HG03342 (cell line): Measurements from ENCODE around the gene FYN.
"Not testable (repeated sequence)": the region's sequence is repeated elsewhere in the genome, so short reads cannot be mapped to it uniquely, and the experiment has no call there.

Source experiments
- ATAC-seq: cut with Tn5 transposase; IDR thresholded peaks from one replicate; pipeline ENCODE4 v1.9.1; 2021; ENCODE audit warnings: mild to moderate bottlenecking, moderate library complexity; ENCODE audit not compliant: unreplicated experiment

Gene FYN

DNA sequence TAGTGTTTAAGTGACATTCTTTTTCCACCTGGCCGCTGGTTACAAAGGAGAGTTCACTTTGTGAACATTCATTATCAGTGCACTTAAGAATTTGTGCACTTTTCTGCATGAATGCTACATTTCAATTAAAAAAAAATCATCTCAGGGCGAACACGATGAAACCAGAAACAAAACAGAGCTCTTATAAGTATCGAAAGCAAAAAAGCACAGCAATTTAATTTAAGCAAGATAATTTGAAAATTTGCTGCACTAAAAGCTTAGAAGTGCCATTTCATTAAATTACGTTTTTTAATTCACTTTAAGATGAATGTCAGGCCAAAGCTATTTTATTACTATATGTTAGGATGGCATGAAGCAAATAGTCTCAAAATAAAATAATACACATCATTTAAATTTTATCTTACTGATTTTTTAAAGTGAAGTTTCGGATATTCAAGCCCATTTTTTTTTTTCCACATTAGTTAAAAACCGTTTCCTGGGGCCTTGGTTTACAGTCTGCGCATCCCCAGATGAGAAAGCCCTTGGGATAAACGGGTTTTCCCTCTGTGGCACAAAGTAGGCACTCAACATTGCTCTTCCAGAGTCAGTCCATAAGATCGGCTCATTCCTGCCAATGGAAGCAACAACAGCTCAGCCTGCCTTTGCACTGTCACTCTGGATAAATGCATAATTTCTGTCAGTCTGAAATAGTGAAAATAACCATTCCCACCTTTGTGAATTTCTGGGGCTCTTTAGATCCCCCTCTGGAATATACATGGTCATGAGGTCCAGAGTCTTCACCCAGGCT lies 80.1 kb downstream of the FYN start:
- no peak for ATAC-seq

DNA sequence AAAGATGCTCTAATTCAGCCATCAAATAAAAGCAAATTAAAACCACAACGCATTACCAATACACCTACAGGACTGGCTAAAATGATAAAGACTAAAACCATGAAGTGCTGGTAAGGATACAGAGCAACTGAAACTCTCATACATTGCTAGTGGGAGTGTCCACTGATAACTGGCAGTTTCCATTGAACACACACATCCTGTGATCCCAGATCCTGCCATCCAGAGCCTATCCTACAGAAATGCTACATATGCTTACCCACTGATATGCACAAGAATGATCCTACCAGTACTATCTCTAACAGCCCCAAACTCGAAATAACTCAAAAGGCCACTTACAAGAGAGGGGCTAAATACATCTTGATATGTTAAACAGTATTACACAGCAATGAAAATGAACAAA lies 81.0 kb downstream of the FYN start:
- ATAC-seq: no peak

DNA sequence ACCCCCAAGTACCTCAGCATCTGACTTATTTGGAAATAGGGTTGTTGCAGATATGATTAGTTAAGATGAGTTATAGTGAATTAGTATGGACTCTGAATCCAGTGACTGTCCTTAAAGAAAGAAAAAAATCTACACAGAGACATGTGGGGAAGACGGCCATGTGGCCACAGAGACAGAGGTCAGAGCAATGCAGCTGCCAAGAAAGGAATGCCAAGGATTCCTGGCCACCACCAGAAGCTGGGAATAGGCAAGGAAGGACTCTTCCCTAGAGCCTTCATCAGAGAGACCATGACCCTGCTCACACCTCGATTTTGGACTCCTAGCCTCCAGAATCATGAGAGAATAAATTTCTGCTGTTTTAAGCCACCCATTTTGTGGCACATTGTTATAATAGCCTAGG lies 81.8 kb downstream of the FYN start:
- no peak for ATAC-seq

DNA sequence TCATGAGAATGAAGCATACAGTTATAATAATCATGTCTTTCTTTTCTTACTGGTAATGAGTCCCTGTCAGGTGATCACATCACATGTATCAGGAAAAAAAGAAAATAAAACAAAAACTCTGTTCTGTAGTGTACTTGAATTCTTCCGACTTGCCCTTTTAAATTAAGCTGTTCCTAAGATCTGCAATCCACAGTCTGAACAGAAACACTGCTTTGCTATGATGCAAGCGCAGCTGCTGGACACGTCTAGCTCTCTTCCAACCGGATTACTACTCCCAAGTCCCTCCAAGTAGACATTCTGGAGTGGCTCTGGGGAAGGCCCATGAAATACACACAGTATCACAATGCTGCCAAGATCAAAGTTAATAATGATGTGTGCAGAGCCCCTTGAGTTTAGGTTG lies 83.7 kb downstream of the FYN start:
- no peak for ATAC-seq

DNA sequence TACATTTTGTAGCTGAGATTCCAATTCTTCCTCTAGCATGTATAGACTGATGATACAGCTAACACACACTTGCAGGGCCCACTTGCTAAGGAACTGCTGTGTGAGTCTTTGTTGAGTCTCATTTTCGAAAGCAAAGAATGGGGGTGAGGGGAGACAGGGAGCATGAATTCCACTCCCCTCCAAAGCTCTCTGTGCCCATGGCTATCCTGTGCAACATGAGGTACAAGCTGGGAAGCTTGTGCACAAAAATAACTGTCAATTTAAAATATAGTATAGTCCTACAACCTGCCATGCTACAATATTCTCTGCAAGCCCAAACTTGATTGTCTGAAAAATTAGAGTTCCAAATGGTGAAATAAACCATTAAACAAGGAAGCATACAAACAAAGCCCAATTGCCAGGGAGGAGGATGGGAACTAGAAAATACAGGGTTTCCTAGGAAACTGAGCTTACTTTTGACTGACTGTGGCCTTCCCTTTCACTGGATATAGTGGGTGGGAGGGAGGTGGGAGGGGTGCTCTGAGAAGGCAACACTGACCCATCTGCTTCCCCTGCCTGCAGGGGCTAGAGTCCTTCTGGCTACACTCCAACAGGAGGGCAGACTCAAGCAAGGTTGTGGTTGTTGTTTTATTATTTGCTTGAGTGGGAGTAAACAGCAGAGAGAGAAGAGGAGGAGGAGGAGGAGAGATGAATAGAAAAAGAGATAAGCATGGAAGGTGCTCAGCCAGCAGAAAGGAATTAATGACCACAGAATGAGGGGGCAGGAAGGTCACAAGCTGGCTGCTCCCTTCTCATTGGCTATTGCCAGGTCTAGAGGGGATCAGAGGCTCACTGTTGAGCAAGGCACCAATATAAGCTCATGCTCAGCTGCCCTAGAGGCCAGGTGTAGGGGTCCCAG lies 84.6 kb downstream of the FYN start:
- ATAC-seq: no peak

DNA sequence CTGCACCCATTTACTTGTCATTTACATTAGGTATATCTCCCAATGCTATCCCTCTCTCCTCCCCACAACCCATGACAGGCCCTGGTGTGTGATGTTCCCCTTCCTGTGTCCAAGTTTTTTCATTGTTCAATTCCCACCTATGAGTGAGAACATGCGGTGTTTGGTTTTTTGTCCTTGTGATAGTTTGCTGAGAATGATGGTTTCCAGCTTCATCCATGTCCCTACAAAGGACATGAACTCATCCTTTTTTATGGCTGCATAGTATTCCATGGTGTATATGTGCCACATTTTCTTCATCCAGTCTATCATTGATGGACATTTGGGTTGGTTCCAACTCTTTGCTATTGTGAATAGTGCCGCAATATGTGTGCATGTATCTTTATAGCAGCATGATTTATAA lies 87.1 kb downstream of the FYN start:
- ATAC-seq: not testable (repeated sequence)

DNA sequence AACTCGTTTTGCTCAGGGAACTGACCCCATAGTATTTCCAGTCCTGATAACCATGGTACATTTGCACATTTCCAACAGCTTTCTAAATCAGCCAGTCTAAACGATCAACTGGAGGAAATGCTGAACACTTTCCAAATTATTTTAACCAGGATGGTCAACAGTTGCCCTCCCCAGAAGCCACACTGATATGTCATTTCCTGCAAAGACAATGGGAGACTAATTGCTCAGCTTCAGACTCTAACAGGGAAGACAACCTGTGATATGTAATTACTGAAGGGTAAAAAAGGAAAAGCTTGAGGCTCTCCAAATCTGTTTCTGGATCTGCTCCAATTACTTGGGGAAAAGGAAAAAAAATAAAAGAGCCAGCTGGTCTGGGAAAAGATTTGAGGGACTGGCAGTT lies 88.8 kb downstream of the FYN start:
- ATAC-seq: no peak

DNA sequence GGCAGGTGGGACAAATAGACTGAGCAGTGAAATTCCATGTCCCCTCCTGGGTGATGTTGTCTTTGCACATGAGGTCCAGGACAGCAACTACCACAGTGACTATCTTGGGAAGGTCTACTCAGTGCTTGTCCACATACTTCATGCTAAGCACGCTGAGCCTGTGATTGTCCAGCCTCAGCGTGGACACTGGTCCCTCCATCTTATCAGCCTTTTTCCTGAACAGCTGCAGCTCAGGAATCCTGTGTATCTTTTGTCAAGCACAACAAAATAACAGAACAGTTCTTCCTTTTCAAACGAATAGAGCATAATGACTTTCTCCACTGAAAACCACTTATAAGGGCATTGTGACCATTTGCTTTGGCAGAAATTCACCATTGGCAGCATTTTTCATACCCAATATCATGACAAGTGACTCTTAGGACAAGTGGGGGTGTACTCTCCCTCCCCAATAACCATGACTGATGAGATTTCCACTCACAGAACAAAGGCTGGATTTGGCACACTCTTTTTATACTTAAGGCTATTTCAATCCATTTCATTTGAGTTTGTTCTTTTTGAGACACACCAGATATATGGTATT lies 90.3 kb downstream of the FYN start:
- no peak for ATAC-seq

DNA sequence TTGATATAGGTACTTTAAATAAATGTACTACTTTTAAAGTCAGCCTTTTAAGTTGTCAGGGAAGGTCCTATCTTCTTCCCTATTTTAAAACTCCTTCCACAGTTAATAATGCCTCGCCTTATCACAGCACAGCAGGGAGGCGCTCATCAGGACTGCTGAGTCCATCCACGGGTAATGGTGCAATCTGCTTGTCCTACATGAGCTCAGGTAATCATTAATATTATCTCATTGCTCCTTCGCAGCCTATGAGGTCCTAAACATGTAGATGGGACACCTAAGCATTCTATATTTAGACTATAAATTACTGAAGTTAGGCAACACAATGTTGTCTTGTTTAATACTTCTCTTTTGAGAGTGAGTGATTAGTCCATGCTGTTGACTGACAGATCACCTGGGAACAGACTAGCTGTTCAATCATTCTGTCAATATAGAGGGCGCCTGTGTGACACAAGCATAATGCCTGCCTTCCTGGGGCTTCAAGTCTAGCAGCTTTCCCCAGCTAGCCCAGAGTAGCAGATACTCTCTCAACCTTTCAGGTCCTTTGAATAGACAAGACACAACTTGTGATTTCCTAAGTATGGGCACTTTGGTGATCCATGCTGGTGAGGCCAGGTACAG lies 91.0 kb downstream of the FYN start:
- ATAC-seq: no peak

DNA sequence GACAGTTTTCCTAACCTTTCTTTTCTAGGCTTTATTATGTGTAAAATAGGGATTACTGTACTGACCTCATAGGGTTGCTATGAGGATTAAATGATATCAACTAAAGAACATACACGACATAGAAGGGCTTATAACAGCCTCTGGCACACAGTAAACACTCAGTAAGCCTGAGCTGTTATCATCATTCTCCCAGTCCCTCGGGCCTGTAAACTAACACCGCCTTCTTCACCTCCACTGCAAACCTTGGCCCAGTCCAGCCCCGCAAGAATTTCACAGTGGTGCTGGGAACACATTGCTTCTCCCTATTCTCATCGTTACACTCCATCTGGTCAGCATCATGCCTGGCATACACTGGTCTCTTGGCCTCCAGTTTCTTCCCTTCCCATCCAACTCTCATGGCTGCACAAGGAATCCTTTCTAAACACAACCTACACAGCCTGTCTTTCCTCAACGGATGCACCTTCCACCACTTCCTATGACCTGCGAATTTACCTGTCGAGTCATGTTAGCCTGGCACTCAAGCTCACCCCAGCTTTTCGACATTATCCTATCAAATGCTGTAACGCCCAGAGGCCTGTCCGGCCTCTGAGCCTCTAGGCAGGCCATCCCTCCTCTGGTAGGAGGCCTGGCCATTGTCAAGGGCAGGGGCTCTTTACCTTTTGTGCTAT lies 92.1 kb downstream of the FYN start:
- ATAC-seq: no peak

DNA sequence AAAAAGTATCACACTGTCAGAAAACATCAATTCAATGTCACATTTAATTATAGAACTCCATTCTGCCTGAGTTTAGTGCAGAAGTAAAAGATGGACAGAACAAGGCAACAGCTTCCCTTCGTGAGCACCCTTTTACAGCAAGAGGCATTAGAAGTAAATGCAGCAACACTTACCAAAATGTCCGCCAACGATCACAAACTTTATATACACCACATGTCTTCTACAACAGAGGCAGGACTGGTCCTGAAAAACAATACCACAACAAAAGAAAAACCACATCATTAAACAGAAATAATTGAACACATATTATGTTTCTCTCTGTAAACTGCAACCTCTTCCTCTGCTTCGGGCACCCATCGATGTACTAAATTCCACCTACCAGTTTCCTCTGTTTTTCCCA lies 92.9 kb downstream of the FYN start:
- no peak for ATAC-seq

DNA sequence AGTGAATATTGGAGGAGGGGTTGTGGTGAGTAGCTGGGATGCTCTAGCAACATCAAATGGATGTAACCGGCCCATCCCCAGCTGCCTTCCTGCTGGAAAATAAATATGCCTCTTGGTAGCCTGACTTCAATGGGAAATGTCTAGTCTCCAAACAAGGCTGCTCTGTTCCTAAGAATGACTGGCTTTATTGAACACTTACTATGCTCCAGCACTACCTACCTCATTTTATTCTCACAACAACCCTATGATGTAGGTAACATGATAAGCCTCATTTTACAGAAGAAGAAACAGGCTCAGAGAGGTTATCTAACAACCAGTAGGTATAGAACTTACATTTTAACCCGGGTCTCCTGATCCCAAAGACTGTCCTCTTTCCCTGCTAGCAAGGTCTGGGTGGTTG lies 93.6 kb downstream of the FYN start:
- no peak for ATAC-seq

DNA sequence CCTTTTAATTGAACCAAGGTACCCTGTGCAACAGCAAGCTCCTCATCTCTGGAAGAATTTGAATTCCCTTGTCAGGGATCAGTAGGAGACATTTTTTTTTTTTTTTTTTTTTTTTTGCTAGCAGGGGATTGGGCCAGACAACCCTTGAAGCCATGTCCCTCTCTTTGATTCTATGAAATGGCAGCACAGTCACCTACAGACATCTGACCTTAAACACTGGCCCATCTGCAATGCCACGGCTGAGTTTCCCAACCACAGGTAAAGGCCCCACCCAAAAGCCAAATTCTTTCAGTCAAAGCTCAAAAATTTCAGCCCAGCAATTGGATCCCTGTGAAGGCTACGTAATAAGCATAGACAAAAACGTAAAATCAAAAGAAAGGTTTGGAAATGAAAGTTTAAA lies 94.2 kb downstream of the FYN start:
- ATAC-seq: no peak

DNA sequence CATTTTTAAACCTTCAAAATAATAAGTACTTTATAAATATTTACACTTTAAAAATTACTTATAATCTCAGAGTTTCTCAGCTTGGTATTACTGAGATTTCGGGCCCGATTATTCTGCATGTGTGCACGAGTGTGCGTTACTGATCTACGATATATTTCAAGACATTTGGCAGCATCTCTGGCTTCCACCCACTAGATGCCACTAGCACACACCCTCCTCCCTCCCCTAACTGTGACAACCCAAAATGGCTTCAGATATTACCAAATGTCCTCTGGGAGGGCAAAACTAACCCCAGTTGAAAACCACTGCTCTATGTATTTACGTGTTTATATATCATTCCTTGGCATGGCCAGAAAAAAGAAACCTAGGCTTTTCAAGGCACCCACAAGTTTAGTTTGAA lies 95.9 kb downstream of the FYN start:
- ATAC-seq: no peak

DNA sequence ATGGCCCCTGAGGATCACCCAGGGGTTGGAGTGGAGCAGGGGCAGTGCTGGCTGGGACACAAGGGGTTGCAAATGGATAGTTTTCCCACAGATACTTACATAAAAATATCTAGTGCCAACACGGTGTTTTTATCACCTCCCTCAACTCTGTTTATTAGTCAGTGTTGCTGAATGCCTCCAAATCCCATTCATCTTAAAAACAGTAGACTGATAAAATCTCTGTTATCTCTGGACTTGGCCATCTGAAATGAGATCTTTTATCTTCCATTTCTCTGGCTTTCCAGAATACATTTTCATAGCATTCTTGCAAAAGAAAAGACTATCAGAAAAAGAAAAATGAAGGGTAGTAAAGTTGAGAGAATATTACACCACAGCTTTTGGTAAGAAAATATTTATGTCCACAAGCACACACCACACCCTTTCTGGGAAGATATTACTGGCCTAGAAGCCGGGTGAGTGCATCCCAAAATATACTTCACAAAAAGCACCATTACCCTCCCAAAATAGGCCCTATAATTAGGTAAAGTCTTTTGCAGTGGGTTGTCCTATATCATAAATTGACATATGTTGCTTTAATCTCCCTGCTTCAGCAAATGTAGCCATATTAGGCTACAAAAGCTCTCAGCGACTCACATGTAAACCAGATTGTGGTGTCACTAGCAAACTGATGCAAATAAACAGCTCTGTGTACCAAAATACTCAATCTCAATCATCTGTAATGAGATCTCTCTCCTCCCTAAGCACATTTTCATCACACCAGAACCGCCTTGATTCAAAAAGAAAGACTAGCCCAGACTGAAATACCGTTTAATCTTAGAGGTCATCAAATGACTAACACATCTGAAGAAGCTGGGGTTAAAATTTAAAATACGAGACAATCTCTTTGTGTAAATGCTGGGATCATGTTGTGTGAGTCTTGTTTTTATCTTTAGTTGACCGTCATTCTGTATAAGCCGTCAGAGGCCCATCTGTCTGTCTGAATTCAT lies 96.7 kb downstream of the FYN start:
- ATAC-seq: no peak

DNA sequence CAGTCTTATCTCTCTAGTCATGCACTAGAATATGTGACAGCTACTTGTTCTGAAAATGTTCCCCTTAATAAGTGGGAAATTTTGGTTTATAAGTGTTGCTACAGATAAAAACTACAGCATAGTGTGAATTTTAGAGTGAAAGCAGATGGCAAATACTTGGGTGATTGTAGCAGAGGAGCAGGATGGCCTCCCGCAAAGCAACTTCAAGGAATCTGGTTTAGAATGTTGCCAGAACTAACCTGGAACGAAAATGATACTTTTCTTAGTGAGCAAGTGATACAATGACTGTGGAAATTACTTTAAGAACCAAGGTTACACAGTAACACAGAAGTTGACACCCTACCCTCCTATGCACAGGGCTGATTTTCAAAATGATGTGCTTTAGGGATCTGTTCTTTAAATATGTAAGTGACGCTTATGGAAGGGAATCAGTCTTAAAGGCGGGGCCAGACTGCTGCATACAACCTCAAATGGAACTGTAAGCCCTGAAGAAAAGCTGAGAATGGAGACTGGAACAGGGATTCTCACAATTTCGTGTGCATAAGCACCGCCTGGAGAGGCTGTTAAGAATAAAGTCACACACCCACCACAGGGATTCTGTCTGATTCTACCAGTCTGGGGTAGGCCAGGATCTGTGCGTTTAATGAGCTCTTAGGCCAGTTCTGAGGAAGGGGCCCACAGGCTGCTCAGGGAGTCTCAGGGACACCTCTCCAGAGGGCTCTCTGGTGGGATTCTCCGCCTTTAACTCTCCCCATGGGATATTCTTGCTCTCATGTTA lies 97.9 kb downstream of the FYN start:
- ATAC-seq: no peak

DNA sequence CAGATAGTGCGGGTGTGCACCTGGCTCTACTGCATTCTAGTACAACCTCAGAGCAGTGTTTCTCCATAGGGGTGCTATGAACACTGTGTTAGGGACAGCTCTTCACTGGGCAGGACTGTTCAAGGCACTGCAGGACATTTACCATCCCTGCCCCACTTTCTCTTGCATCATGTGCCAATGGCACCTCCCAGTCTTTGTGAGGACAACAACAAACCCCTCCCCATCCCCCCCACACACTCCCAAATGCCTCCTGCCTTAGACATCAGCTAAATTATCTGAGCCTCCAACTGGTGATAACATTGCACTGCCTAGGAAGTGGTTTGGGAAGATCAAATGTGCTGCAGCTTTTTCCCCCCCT lies 98.9 kb downstream of the FYN start:
- ATAC-seq: no peak

DNA sequence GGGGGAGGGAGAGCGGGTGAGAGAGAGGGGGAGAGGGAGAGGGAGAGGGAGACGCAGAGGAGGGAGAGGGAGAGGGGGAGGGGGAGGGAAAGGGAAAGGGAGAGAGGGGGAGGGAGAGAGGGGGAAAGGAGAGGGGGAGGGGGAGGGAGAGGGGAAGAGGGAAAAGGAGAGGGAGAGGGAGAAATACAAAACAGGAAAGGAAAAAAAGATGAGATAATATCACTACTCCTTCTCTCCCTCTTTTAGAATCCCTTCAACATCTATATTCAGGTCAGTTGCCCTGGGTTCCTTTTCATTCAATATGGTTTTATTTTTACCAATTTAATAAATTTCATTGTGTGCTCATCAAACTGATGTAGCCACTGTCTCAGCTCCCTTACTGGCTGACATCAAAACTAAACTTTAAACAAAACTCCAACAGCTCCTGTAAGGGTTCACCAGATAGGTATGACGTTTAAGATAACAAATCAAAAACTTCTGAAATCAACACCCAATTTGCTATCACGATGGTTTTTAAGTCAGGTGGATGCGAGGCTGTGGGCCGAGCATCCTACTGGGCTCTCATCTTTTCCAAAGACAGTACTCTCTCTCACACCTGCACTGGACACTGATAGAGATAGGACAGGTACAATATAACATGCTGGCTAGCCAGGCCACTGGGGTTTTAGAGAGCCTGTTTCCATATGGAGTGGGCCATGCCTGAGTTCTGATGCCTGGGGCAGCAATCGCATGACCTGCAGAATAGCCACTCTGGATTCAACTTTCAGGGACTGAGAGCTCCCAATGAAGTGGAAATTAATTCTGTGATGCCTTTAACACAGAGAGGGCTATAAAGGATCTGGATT lies 99.5 kb downstream of the FYN start:
- ATAC-seq: no peak
